ENCODE data around the gene CD300E. TPM values are rescaled to one million over a fixed set of nuclear protein-coding genes. Genes with fewer than 3 reads are reported as not detected.
"Not testable (repeated sequence)": the region's sequence is repeated elsewhere in the genome, so short reads cannot be mapped to it uniquely, and the experiment has no call there.

CD300E gene
- total RNA-seq, 1 experiment from 2014 or later, result not detected

DNA sequence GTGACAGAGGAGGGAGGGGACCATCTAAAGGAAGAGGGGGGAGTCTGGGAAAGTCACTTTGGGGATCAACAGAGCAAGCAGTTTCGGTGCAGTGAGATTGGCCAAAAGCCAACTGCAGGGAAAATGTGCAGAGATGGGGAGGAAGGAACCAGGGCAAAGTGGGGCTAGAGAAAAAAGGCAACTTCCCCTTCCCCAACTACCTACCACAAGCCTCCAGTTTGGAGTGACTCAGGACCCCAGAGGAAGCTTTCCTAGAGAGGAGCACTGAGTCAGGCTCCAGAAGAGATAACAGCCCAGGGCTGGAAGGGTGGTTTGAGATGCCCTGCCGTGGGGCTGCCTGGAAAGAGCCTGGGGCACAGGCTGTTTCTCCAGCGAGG lies 24.5 kb downstream of the CD300E start:
- DNase-seq (ENCODE audit: low spot score), result no peak

DNA sequence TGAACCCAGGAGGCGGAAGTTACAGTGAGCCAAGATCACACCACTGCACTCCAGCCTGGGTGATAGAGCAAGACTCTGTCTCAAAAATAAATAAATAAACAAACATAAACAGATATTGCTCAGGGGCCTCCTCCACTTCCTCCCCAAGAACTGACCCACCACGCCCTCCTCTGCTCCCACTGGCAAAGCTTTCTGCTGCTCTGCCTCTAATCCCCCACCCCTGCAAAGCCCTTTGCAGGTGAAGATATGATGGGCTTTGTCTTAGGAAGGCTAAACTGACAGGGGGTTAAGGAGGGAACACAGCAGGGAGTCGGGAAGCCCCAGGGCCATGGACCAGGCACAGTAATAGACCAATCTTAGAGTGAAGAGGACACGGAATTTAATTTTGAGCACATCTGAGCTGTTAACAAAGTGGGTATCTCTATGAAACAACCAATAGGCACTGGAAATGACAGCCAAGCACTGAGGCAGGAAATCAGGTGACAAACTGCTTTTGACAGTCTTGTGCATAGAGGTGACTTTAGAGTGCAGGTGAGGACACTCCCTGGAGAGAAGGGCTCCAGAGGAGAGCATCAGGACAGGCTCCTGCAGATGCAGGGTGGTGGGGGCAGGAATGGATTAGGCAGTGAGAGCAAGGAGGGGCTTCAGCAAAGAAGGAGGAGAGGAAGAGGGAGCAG lies 25.1 kb downstream of the CD300E start:
- no peak for DNase-seq (ENCODE audit: low spot score)

DNA sequence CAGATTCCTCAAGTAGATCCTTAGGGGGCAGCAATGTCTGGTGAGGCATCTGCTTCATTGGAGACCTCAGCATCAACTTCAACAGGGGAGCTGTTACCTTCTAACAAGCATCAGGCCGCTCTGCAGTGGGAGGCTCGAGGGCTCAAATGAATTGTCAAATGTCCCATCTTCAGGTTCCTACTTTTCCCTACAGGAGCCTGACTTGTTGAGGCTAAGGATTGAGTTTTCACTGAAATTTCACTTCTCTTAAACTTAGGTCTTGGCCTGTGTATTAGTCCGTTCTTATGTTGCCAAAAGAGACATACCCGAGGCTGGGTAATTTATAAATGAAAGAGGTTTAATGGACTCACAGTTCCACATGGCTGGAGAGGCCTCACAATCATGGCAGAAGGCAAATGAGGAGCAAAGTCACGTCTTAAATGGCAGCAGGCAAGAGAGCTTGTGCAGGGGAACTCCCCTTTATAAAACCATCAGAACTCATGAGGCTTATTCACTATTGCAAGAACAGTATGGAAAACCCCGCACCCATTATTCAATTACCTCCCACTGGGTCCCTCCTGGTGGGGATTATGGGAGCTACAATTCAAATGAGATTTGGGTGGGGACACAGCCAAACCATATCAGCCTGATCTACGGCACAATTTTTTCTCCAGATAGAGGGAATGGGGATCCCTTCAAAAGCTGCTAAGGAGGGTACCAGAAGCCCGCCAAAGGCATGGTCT lies 26.3 kb downstream of the CD300E start:
- no peak for DNase-seq (ENCODE audit: low spot score)

- DNase-seq (ENCODE audit: low spot score), result no peak
Observed at GRCh38 chr17:74595037-74595750, 28.3 kb downstream of the CD300E start.

GRCh38 chr17:74592087-74592990 lies 31.2 kb downstream of the CD300E start, which contains the start of gene CD300LD:
Gene CD300LD, minus strand, starts transcription at chr17:74592283. Its CDS starts 81 bp downstream, at chr17:74592202.
- peak; percentile 14 for DNase-seq (ENCODE audit: low spot score)

DNA sequence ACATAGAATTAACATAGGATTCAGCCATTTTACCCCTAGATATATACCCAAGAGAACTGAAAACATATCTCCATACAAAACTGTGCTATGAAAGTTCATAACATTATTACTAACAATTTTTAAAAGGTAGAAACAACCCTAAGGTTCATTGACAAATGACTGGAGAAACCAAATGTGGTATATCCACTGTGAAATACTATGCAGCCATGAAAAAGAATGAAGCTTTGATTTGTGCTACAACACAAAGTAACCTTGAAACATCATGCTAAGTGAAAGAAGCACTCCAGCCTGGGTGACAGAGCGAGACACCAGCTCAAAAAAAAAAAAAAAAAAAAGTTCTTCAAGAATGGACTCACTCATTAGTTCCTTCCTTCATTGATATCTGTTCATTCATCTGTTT lies 32.0 kb downstream of the CD300E start:
- no peak for DNase-seq (ENCODE audit: low spot score)

- no peak for DNase-seq (ENCODE audit: low spot score)
Observed at GRCh38 chr17:74585711-74586110, 37.8 kb downstream of the CD300E start.

DNA sequence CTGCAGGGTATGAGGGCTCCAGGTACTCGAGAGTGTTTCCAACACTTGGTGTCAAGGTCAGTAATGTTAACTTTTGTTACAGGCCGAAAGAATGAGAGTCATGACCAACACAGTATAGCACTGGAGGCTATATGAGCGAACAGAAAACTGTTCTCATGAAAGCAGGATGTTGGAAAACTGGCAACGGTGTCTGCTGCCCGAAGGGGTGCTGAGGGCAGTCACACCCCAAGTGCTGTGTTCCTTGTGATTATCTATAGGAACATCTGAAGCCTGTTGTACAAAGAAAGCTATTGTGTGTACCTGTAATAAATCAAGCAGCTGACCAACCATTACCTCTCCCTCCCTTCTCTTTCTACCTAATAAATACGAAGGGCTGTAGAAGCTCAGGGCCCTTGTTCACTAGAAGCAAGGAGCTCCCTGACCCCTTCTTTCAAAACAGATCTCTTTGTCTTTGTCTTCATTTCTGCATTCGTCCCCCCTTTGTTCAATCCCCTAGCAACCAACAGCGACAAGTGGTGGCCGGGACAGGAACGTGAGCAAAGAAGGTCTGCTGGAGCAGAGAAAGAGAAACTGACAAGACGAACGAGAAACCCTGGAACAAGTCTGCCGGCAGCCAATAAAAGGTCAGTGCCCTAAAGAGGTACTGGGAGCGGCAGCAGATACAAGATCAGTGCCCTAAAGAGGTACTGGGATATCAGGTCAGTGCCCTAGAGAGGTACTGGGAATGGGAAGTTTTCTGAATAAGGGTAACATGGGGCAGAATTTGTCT lies 39.1 kb downstream of the CD300E start:
- DNase-seq (ENCODE audit: low spot score), result no peak

DNA sequence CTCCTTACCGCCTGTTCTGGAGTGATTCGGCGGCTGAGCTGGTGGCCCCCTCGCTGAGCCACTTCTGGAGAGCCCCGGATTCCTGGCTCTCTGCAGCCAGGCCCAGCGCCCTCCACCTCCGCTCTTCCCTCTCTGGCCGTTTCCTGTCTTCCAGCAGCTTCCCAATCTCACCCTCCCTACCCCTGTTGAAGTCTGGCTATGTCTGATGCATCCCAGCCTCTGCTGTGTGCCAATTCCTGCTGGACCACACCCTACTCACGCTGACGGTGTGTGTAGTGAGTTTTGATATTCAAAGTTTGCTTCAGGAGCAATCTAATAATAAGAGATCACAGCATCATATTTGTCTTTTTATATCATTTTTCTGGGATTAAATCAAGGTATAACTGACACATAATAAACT lies 40.9 kb downstream of the CD300E start:
- no peak for DNase-seq (ENCODE audit: low spot score)

DNA sequence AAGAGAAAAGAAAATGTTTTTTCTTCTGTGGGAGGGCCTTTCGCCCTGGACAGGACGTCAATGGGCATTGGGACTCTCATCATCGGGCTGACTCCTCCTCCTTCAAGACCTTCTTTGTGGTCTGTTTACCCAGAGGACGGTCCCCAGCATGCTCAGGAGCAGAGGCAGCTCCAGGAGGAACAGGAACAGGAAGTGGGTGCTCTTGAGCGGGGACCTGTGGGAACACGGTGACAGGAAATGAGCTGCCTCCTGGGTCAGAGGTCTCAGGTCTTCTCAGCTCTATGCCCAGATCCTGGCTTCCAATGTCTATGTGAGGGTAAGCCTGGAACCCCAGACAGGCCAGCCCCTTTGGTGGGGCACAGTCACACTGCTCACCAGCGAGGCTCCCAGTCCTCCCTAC lies 43.6 kb downstream of the CD300E start:
- DNase-seq (ENCODE audit: low spot score), result no peak

- no peak for DNase-seq (ENCODE audit: low spot score)
Observed at GRCh38 chr17:74578979-74579378, 44.6 kb downstream of the CD300E start.

DNA sequence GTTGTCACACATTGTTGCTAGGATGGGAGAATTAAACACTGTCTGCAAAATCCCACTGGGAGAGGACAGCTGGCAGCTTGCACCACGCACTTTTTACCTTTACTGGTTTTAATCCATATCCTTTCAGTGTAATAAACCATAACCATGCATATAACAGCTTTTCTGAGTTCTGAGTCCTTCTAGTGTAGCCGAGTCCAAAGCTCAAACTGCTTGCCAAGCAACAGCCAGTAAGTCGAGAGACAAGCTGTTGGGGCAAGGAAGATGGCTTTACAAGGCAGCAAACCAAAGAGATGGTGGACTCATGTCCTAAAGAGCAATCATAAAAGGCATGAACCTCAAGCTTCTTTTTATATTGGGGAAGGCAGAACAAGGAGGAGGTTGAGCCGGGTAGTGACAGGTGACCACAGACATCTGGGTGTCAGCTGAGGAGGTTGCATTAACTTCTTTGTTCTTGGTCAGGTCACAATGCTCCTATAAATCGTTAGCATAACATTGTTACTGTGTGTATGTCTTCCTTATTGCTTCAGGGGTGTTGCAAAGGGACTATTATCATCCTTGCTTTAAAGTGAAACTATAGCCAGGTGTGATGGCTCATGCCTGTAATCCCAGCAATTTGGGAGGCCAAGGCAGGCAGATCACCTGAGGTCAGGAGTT lies 48.9 kb downstream of the CD300E start:
- no peak for DNase-seq (ENCODE audit: low spot score)

DNA sequence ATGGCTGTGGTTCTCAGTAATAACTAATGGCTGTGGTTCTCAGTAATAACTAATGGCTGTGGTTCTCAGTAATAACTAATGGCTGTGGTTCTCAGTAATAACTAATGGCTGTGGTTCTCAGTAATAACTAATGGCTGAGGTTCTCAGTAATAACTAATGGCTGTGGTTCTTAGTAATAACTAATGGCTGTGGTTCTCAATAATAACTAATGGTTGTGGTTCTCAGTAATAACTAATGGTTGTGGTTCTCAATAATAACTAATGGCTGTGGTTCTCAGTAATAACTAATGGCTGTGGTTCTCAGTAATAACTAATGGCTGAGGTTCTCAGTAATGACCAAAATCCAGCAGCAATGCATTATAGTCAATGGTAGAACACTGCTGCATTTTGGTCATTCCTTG lies 49.9 kb downstream of the CD300E start:
- DNase-seq (ENCODE audit: low spot score), result not testable (repeated sequence)

DNA sequence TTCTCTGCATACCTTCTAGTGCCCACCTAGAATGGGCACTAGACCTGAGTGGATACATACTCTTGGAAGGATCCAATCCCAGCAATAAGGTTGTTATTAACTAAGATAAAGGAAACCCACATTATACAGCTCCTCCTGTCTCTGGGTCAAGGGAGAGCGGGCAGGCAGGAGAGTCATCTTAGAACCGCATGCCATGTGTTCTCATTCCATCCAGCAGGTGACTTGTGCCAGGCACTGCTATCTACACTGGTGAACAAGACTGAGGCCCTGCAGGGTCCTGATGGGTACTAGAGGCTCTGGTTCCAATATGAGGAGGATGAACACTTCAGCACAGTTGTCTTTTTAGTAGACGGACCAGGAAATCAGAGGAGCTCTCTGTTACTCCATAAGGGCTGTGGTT lies 50.4 kb downstream of the CD300E start:
- DNase-seq (ENCODE audit: low spot score), result no peak

- DNase-seq (ENCODE audit: low spot score), result no peak
Observed at GRCh38 chr17:74571621-74572270, 51.8 kb downstream of the CD300E start.

GRCh38 chr17:74569020-74570003 lies 54.2 kb downstream of the CD300E start:
- DNase-seq (ENCODE audit: low spot score), result peak; percentile 100

DNA sequence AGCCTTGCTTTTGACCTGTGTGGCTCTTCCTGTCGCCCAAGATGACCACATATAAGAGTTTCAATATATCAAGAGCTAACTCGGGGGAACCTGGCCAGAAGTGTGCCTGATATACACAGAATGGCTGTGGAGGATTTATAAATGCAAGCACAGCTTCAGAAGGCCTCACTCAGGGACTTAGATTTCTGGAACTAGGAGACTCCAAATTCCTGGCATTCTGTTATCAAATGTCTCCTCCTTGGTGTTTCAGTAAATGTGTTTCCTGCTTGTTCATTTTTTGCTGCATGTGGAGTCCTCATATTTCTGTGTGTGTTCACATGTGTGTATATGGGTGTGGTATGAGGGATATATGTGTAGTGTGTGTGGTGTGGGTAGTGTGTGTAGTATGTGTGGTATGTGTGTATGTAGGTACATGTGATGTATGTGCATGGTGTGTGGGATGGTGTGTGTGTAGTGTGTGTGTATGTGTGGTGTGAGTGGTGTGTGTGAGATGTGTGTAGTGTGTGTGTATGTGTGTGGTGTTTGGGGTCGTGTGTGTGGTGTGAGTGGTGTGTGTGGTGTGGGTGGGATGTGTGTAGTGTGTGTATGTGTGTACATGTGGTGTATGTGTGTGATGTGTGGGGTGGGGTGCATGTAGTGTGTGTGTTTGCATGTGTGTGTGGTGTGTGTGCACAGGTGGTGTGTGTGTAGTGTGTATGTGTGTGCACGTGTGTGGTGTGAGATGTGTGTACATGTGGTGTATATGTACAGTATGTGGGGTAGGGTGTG lies 55.2 kb downstream of the CD300E start:
- DNase-seq (ENCODE audit: low spot score), result no peak

DNA sequence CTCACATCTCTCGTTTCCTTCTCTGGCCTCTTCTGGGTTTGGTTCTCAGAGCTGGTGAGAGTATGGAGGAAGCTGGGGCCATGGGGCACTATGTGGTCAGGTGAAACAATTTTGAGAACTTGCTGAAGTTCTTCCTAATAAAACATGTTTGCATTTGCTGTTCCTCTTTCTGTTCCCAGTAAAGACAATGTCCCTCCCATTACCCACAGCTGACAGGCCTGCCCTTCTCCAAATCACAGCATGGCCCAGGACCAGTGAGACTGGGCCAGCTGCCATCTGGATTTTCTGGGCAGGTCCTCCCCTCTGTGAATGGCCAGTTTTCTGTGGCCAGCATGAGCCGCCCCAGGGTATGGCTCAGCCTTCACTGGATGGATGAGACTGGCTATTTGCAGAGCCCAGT lies 56.1 kb downstream of the CD300E start, which contains the start of gene CD300H:
CD300H (minus strand) TSS at position 113 of the 400 bp plus-strand sequence.
- no peak for DNase-seq (ENCODE audit: low spot score)

Measured in A172 (cell line).